Spleen (tissue), 11 donors: ENCODE results near the gene RADIL. TPM values are rescaled to one million over a fixed set of nuclear protein-coding genes. Genes with fewer than 3 reads are reported as not detected.

Source experiments
- DNase-seq: peaks from one replicate; pipeline ENCODE4 v3.0.0-alpha.2; 2020
- H3K27ac ChIP-seq, 8 donors: fragments of 200-600 bp; sonication (generic) in 7 of 8; 1 replicate in 4 of 8; 2 replicates in 4 of 8; pipeline versions ENCODE4 v1.5.0 to v1.8.0; 2016 to 2021; ENCODE audit warnings: inconsistent platforms in 4 of 8, mild to moderate bottlenecking in 4 of 8, moderate library complexity in 1 of 8
- H3K27me3 ChIP-seq, 7 donors: fragments of 200-600 bp; sonication (generic) in 6 of 7; replicated peaks in 1 of 7; 1 replicate in 4 of 7; 2 replicates in 3 of 7; pipeline versions ENCODE4 v1.5.0 to v1.8.0; 2016 to 2021; ENCODE audit warnings: inconsistent platforms in 3 of 7, mild to moderate bottlenecking in 1 of 7
- H3K36me3 ChIP-seq, 6 donors: fragments of 200-600 bp; sonication (generic) in 5 of 6; 1 replicate in 4 of 6; 2 replicates in 2 of 6; pipeline versions ENCODE4 v1.5.0 to v1.8.0; 2016 to 2021; ENCODE audit warnings: inconsistent platforms in 2 of 6
- H3K4me1 ChIP-seq, 6 donors: fragments of 200-600 bp; sonication (generic) in 5 of 6; 1 replicate in 3 of 6; 2 replicates in 3 of 6; pipeline versions ENCODE4 v1.5.0 to v1.8.0; 2016 to 2021; ENCODE audit warnings: inconsistent platforms in 3 of 6
- H3K4me3 ChIP-seq, 8 donors: fragments of 200-600 bp; sonication (generic) in 7 of 8; 1 replicate in 4 of 8; 2 replicates in 4 of 8; pipeline versions ENCODE4 v1.5.0 to v1.8.0; 2016 to 2021; ENCODE audit warnings: inconsistent platforms in 4 of 8, mild to moderate bottlenecking in 4 of 8, moderate library complexity in 2 of 8
- H3K9me3 ChIP-seq, 8 donors: fragments of 200-600 bp; sonication (generic) in 7 of 8; 1 replicate in 4 of 8; 2 replicates in 4 of 8; pipeline versions ENCODE4 v1.5.0 to v1.8.0; 2016 to 2021; ENCODE audit warnings: inconsistent platforms in 4 of 8
- POLR2A ChIP-seq, 3 donors: fragments of 450-650 bp; IDR thresholded peaks; one replicate each; pipeline ENCODE4 v1.5.1; 2017; ENCODE audit warnings: antibody characterized with exemption in 3 of 3, mild to moderate bottlenecking in 1 of 3
- POLR2AphosphoS5 ChIP-seq, 3 donors: sonication (generic); formaldehyde crosslinking; IDR thresholded peaks; one replicate each; pipeline ENCODE4 v1.5.1; 2017; ENCODE audit warnings: antibody characterized with exemption in 3 of 3
- WGBS, 5 donors: extraction: QIAGEN DNeasy Blood & Tissue Kit in 3 of 5; methylation state at CpG; one replicate each; pipeline versions ENCODE4 v1.1.5 to v1.1.7; 2013 to 2018; 5-methylcytosine and 5-hydroxymethylcytosine counted together
- intact Hi-C: fragments of 100-400 bp; cut with DNase I; formaldehyde crosslinking; loops from one replicate; pipeline ENCODE4 v1.15.0; 2023; ENCODE audit warnings: low total_unique reads
- polyA plus RNA-seq, 3 donors: library from polyadenylated mRNA; stranded (reverse); fragments of 200-250 nt; gene quantifications; one replicate each; pipeline ENCODE4 v1.2.1, GENCODE V29; 2013
- total RNA-seq, 7 donors: library from RNA; depleted of rRNA in 3 of 7; stranded (reverse); fragments of >200 nt in 3 of 7; fragmentation: NEBNext Ultra II Directional in 4 of 7; extraction: Animal tissue kit (Norgen Biotek cat#: 25700) in 4 of 7; gene quantifications; one replicate each; pipeline versions ENCODE4 v1.1.0 to v1.2.1, GENCODE V29; 2016 to 2021
- TF ChIP-seq, protein P1 (sequence below), 11 experiments: fragments of 200-600 bp in 7 of 11; fragments of 450-650 bp in 4 of 11; sonication (generic) in 4 of 11; IDR thresholded peaks in 8 of 11; conservative IDR thresholded peaks in 3 of 11; 1 replicate in 7 of 11; 2 replicates in 4 of 11; pipeline versions ENCODE4 v1.4.0 to v1.8.0; 2016 to 2021; ENCODE audit warnings: antibody characterized with exemption in 11 of 11, inconsistent platforms in 4 of 11, mild to moderate bottlenecking in 1 of 11
- donor health status: healthy with polysubstance abuse.
- donor health status: DM: no; HTN: no; CAD: no; lungs with moderate emphysema.
- donor health status: DM: no; HTN: no; CAD: no.
- donor health status: Bipolar disorder and iron deficiency.
- donor health status: healthy.
- donor health status: DM: no; HTN: no; CAD: no.
- donor health status: DM: yes; HTN: yes; CAD: no.

Gene RADIL
- total and polyA plus RNA-seq, 10 donors, result 0.24 to 2.8 (median 1.5) TPM

DNA sequence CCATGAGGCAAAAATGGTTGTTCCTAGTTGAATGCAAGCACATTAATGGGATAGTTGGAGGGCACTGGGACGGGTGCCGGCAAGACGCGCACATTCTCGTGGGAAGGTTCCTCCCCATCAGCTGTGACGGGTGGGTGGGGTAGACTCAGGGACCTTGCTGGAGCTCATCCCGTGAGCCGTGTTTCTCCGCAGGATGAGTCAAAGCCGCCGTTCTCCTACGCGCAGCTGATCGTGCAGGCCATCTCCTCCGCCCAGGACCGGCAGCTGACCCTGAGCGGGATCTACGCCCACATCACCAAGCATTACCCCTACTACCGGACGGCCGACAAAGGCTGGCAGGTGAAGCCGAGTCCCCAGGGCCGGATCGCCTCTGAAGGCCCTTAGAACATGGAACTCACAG is 128.5 kb downstream of the RADIL start:
- no peaks in the 10 kb centered on the region for H3K27me3 ChIP-seq
- H3K4me1 ChIP-seq, result peaks cover 0 to 27% (median 10%) of the 10 kb centered on the region in 6 donors
- no peak for DNase-seq
- TF ChIP-seq, protein P1, sequence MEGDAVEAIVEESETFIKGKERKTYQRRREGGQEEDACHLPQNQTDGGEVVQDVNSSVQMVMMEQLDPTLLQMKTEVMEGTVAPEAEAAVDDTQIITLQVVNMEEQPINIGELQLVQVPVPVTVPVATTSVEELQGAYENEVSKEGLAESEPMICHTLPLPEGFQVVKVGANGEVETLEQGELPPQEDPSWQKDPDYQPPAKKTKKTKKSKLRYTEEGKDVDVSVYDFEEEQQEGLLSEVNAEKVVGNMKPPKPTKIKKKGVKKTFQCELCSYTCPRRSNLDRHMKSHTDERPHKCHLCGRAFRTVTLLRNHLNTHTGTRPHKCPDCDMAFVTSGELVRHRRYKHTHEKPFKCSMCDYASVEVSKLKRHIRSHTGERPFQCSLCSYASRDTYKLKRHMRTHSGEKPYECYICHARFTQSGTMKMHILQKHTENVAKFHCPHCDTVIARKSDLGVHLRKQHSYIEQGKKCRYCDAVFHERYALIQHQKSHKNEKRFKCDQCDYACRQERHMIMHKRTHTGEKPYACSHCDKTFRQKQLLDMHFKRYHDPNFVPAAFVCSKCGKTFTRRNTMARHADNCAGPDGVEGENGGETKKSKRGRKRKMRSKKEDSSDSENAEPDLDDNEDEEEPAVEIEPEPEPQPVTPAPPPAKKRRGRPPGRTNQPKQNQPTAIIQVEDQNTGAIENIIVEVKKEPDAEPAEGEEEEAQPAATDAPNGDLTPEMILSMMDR (IDR thresholded peaks at IDR 0.05 in 8 of 11, conservative IDR thresholded peaks at IDR 0.05 in 3 of 11), result no peak
- TF ChIP-seq POLR2A (IDR thresholded peaks at IDR 0.05), result no peak
- TF ChIP-seq POLR2AphosphoS5 (IDR thresholded peaks at IDR 0.05), result peak in 1 of 3 donors; percentile 25
- intact Hi-C loops, result loop anchor here (10.0 kb wide), 1 partner anchor 140 kb away; no protein-coding TSS in a partner anchor
- no peaks in the 10 kb centered on the region for H3K9me3 ChIP-seq
- WGBS, 5 donors, result 93 to 98% (median 96%) methylated on average over 16 to 24 of the region's 24 CpGs
- H3K4me3 ChIP-seq, result no peak overlapping the region
- peaks cover 10 to 88% (median 64%) of the 10 kb centered on the region in 6 donors for H3K36me3 ChIP-seq
- no peak overlapping the region for H3K27ac ChIP-seq

DNA sequence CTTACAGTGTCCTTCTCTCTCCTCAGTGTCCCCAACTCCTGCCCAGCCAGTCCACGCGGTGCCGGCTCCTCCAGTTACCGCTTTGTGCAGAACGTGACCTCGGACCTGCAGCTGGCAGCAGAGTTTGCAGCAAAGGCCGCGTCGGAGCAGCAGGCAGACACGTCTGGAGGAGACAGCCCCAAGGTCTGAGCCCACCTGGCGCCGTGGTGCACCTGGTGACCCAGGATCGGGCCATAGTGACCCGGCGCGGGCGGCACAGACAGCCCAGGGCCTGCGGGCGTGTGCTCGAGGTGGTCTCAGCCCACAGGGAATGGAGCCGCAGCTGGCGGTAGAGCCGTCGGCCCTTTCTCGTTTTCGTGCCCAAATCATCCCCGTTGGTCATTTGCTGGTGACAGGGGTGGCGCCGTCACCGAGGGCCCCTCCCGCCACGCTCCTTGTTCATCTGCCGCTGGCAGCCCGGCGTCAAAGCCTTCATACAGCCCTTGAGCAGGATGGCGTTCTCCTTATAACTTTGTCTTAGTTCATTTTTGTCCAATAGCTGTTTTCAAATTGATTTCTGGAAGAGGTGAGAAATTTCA is 129.0 kb downstream of the RADIL start:
- TF ChIP-seq POLR2A (IDR thresholded peaks at IDR 0.05) (no peak), POLR2AphosphoS5 (IDR thresholded peaks at IDR 0.05) (no peak)
- TF ChIP-seq, protein P1 (IDR thresholded peaks at IDR 0.05 in 8 of 11, conservative IDR thresholded peaks at IDR 0.05 in 3 of 11), result no peak
- Histone ChIP-seq H3K9me3 (no peaks in the 10 kb centered on the region), H3K27me3 (no peaks in the 10 kb centered on the region), H3K4me3 (no peak overlapping the region), H3K36me3 (peaks cover 10 to 88% (median 59%) of the 10 kb centered on the region in 6 donors), H3K4me1 (peaks cover 0 to 30% (median 12%) of the 10 kb centered on the region in 6 donors), H3K27ac (no peak overlapping the region)
- 94 to 97% (median 94%) methylated on average over 30 to 36 of the region's 36 CpGs for WGBS, 5 donors
- DNase-seq, result peak; percentile 81
- intact Hi-C loops, result loop anchor here (10.0 kb wide), 1 partner anchor 140 kb away; no protein-coding TSS in a partner anchor

DNA sequence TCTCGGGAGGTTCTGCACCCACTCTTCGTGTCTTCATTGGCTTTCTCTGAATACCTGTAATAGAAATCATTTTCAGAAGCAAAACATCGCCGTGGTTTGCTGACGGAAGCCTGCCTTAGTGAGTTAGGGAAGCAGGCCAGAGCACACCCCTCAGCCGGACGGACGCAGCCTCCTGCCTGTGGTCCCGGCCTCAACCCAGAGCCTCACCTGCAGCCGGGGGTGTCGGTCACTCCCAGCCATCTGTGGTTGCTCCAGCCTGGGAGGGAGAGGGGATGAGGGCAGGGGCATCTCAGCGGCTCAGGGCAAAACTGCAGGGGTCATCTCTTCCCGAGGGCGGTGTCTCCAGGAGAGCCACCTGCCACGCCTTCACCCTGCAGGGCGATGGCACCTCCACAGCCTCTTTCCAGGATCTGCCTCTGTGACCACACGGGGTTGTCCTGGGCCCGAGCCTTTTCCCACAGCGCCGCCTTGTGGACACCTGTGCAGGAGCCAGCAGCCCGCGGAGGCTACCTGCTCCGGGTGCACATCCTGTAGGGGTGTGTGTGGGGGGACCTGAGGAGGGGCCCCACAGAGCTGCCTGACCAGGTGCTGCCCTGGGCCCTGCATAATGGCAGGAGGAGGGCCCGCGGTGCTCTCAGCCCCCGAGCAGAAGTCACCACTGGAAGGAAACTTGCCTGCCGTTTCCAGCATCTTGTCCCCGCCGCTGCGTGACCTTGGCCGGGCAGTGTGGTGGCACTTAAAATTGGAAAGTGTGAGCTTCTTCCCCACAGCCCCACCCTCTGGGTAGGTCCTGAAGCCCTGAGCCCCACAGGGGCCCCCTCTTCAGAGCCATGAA is 129.7 kb downstream of the RADIL start:
- Histone ChIP-seq H3K9me3 (no peaks in the 10 kb centered on the region), H3K4me3 (no peak overlapping the region), H3K4me1 (peaks cover 0 to 37% (median 16%) of the 10 kb centered on the region in 6 donors), H3K27me3 (no peaks in the 10 kb centered on the region), H3K36me3 (peaks cover 10 to 88% (median 52%) of the 10 kb centered on the region in 6 donors), H3K27ac (peak overlapping the region in 1 of 8 donors; percentile 16)
- 44 to 53% (median 52%) methylated on average over 13 to 31 of the region's 31 CpGs for WGBS, 5 donors
- peak; percentile 96 for DNase-seq
- intact Hi-C loops, result loop anchor here (10.0 kb wide), 1 partner anchor 139 kb away; no protein-coding TSS in a partner anchor
- TF ChIP-seq POLR2A (IDR thresholded peaks at IDR 0.05) (no peak), POLR2AphosphoS5 (IDR thresholded peaks at IDR 0.05) (peak; percentile 41 to 75 (median 58))
- TF ChIP-seq, protein P1 (IDR thresholded peaks at IDR 0.05 in 8 of 11, conservative IDR thresholded peaks at IDR 0.05 in 3 of 11), result peak; percentile 85 to 96 (median 90)
